Hepatocyte (in vitro differentiated cells): ENCODE measurements around the gene DOCK1.

Experiments
- EZH2 ChIP-seq: fragments of 200-600 bp; sonication (generic); IDR thresholded peaks from 2 replicates; pipeline ENCODE4 v1.6.1; 2016; ENCODE audit warnings: antibody characterized with exemption, mild to moderate bottlenecking, borderline replicate concordance
- EZH2phosphoT487 ChIP-seq: fragments of 200-600 bp; sonication (generic); IDR thresholded peaks from one replicate; pipeline ENCODE4 v1.6.1; 2018; ENCODE audit warnings: antibody characterized with exemption, mild to moderate bottlenecking, low read depth, moderate library complexity; ENCODE audit not compliant: unreplicated experiment, severe bottlenecking
- TF ChIP-seq, protein P1 (sequence below): fragments of 200-600 bp; sonication (generic); IDR thresholded peaks from 2 replicates; pipeline ENCODE4 v1.5.1; 2016; ENCODE audit warnings: antibody characterized with exemption, mild to moderate bottlenecking; ENCODE audit not compliant: poor library complexity

DNA sequence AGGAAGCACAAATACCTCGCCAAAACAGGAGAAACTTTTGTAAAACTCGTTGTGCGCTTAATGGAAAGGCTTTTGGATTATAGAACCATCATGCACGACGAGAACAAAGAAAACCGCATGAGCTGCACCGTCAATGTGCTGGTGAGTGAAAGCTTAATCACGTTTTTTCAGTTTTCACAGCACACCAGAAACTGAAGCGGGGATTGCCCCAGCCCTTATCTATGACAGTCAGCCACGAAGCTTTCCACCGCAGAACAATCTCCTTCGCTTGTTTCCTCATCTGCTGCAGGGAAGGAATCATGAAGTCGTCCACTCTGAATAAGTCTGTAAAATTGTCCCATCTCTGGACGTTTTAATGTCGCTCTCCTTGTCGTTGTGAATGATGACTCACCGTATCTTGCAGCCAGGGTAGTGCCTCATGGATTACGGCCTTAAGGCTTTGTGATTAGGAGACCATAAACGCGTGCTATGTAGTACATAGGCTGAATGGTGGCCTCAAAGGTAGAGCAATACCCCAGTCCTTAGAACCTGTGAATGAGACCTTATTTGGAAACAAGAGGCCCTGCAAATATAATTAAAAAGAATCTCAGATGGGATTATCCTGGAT, 468.9 kb downstream of the DOCK1 start:
- TF ChIP-seq, protein P1, sequence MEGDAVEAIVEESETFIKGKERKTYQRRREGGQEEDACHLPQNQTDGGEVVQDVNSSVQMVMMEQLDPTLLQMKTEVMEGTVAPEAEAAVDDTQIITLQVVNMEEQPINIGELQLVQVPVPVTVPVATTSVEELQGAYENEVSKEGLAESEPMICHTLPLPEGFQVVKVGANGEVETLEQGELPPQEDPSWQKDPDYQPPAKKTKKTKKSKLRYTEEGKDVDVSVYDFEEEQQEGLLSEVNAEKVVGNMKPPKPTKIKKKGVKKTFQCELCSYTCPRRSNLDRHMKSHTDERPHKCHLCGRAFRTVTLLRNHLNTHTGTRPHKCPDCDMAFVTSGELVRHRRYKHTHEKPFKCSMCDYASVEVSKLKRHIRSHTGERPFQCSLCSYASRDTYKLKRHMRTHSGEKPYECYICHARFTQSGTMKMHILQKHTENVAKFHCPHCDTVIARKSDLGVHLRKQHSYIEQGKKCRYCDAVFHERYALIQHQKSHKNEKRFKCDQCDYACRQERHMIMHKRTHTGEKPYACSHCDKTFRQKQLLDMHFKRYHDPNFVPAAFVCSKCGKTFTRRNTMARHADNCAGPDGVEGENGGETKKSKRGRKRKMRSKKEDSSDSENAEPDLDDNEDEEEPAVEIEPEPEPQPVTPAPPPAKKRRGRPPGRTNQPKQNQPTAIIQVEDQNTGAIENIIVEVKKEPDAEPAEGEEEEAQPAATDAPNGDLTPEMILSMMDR = no peak
- TF ChIP-seq EZH2phosphoT487 (no peak), EZH2 (no peak)
